Vagina (tissue), 2 donors: ENCODE measurements around the gene CRYGD. TPM values are rescaled to one million over a fixed set of nuclear protein-coding genes. Genes with fewer than 3 reads are reported as not detected.

ENCODE experiments used
- DNase-seq, 2 donors: peaks; one replicate each; pipeline ENCODE4 v3.0.0-alpha.2; 2017; ENCODE audit errors: extremely low spot score in 2 of 2
- H3K27ac ChIP-seq: fragments of 200-600 bp; sonication (generic); one replicate; pipeline ENCODE4 v1.5.1; 2019
- H3K27me3 ChIP-seq: fragments of 200-600 bp; sonication (generic); one replicate; pipeline ENCODE4 v1.5.1; 2019
- H3K36me3 ChIP-seq, 2 donors: fragments of 200-600 bp; sonication (generic); one replicate each; pipeline ENCODE4 v1.5.1; 2017 to 2019
- H3K4me1 ChIP-seq: fragments of 200-600 bp; sonication (generic); one replicate; pipeline ENCODE4 v1.5.1; 2019
- H3K4me3 ChIP-seq, 2 donors: fragments of 200-600 bp; sonication (generic); 1 replicate in 1 of 2; 2 replicates in 1 of 2; pipeline ENCODE4 v1.5.1; 2016 to 2019
- H3K9me3 ChIP-seq: fragments of 200-600 bp; sonication (generic); one replicate; pipeline ENCODE4 v1.5.1; 2019
- POLR2A ChIP-seq, 2 donors: fragments of 450-650 bp; IDR thresholded peaks; one replicate each; pipeline ENCODE4 v1.6.1; 2017; ENCODE audit warnings: antibody characterized with exemption in 2 of 2, mild to moderate bottlenecking in 2 of 2, moderate library complexity in 2 of 2
- POLR2AphosphoS5 ChIP-seq, 2 donors: sonication (generic); formaldehyde crosslinking; IDR thresholded peaks; one replicate each; pipeline ENCODE4 v1.9.0; 2017; ENCODE audit warnings: antibody characterized with exemption in 2 of 2, mild to moderate bottlenecking in 2 of 2, low read depth in 1 of 2; ENCODE audit not compliant: insufficient read depth in 1 of 2
- intact Hi-C: fragments of 100-400 bp; cut with DNase I; formaldehyde crosslinking; loops from one replicate; pipeline ENCODE4 v1.15.1; 2023
- total RNA-seq: library from RNA; depleted of rRNA; stranded (reverse); fragments of >200 nt; gene quantifications from one replicate; pipeline ENCODE4 v1.2.3, GENCODE V29; 2016
- TF ChIP-seq, protein P1 (sequence below), 3 experiments: fragments of 450-650 bp in 2 of 3; fragments of 200-600 bp in 1 of 3; sonication (generic) in 1 of 3; IDR thresholded peaks; one replicate each; pipeline ENCODE4 v1.5.1; 2017 to 2019; ENCODE audit warnings: antibody characterized with exemption in 3 of 3, mild to moderate bottlenecking in 2 of 3, moderate library complexity in 2 of 3

Gene CRYGD
- total RNA-seq, 1 donor from 2014 or later = not detected

DNA sequence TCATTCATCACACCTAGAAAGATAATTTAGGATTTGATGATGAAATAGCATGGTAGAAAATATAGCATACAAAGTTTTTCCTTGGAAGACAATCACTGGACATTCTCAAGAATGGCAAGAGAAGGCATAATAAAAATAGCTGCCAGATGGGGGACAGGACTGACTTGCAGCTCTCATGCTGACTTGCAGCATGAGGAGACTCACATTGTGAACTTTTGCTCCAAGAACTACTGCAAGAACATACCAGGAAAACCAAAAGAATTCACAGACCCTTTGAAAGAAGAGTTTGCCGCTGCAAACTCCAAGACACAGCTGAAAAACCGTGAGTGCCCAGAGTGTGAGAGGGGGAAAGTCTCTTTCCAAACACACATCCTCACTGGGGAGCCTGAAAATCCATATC is 47.0 kb downstream of the CRYGD start:
- Histone ChIP-seq H3K27ac (no peak overlapping the region), H3K4me3 (no peak overlapping the region), H3K27me3 (no peaks in the 10 kb centered on the region), H3K36me3 (no peaks in the 10 kb centered on the region), H3K4me1 (no peaks in the 10 kb centered on the region), H3K9me3 (no peaks in the 10 kb centered on the region)
- TF ChIP-seq, protein P1, sequence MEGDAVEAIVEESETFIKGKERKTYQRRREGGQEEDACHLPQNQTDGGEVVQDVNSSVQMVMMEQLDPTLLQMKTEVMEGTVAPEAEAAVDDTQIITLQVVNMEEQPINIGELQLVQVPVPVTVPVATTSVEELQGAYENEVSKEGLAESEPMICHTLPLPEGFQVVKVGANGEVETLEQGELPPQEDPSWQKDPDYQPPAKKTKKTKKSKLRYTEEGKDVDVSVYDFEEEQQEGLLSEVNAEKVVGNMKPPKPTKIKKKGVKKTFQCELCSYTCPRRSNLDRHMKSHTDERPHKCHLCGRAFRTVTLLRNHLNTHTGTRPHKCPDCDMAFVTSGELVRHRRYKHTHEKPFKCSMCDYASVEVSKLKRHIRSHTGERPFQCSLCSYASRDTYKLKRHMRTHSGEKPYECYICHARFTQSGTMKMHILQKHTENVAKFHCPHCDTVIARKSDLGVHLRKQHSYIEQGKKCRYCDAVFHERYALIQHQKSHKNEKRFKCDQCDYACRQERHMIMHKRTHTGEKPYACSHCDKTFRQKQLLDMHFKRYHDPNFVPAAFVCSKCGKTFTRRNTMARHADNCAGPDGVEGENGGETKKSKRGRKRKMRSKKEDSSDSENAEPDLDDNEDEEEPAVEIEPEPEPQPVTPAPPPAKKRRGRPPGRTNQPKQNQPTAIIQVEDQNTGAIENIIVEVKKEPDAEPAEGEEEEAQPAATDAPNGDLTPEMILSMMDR (IDR thresholded peaks at IDR 0.05) = no peak
- TF ChIP-seq POLR2AphosphoS5 (IDR thresholded peaks at IDR 0.05; ENCODE audit: insufficient read depth in 1 of 2, low read depth in 1 of 2) = no peak
- TF ChIP-seq POLR2A (IDR thresholded peaks at IDR 0.05) = no peak
- intact Hi-C loops = loop anchor here (10.0 kb wide), 1 partner anchor 332 kb away; no protein-coding TSS in a partner anchor
- no peak for DNase-seq

DNA sequence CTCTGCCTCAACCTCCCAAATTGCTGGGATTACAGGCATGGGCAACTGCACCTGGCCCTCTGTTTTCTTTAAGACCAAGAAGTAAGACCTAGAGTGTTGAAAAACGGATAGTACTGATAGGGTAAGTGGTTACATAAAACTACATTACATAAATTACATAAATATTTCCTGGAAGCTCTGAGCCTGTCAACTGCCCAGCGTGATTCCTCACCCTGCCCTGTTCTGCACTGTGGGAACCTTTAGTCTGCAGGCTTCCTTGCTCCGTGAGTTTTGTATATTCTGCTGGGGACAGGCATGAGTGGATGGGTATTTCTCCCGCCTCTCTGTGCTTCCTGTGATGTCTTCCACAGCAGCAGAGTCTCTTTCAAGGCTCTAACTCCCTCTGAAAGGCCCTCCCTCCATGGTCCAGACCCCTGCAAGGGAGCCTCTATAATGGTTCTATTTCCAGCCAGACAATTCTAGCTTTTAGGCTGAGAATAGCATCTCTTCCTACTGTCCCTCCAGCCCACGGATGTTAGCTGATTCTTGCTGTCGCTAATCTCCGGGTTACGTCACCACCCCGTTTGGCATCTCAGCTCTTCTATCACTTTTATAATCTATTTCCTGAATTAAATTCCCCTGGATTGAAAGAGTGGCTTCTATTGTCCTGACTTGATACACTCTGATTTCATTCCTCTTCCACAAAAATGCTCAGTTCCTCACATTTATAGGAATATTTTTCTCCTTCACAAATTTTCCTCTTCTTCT is 49.5 kb downstream of the CRYGD start:
- no peak for TF ChIP-seq POLR2AphosphoS5 (IDR thresholded peaks at IDR 0.05; ENCODE audit: insufficient read depth in 1 of 2, low read depth in 1 of 2)
- no peak for TF ChIP-seq POLR2A (IDR thresholded peaks at IDR 0.05)
- TF ChIP-seq, protein P1 (IDR thresholded peaks at IDR 0.05) = no peak

DNA sequence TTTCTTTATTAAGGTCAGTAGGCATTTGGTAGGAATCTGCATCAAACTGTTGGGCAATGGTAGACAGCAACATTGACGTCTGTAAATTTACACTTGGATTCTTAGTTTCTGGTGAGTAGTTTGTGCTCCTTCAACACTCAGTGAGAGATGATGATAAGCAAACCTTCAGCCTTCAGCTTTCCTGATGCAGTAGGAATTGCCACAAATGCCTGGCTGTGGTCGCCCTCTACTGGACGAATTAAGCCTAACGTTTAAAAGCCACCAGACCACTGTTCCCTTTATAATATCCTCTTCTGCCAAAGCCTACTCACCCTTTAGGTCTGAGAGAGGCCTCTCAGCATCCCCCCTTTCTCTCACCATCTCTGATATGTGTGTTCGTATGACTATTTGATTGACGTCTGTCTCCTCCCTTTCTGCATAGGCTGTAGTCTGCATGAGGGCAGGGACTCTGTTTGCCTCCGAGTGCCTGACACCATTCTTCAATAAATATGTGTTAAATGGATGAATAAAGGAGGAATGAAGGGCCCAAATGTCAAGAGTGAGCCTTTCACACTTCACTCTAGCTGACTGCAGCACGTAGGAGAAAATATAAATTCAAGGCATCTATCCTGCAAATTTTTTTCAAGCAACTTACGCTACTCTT is 52.0 kb downstream of the CRYGD start:
- Histone ChIP-seq H3K27me3 (no peaks in the 10 kb centered on the region), H3K4me1 (no peaks in the 10 kb centered on the region), H3K9me3 (no peaks in the 10 kb centered on the region), H3K4me3 (no peak overlapping the region), H3K36me3 (no peaks in the 10 kb centered on the region), H3K27ac (no peak overlapping the region)
- TF ChIP-seq POLR2AphosphoS5 (IDR thresholded peaks at IDR 0.05; ENCODE audit: insufficient read depth in 1 of 2, low read depth in 1 of 2) = no peak
- TF ChIP-seq, protein P1 (IDR thresholded peaks at IDR 0.05) = peak; percentile 52 to 66 (median 52)
- intact Hi-C loops = loop anchor here (10.0 kb wide), 1 partner anchor 328 kb away; no protein-coding TSS in a partner anchor
- no peak for DNase-seq

More for the DNA sequence above, 49.5 kb downstream of the CRYGD start:
- no peak for DNase-seq
- no peaks in the 10 kb centered on the region for H3K9me3 ChIP-seq
- no peak overlapping the region for H3K4me3 ChIP-seq
- no peak overlapping the region for H3K27ac ChIP-seq
- no peaks in the 10 kb centered on the region for H3K4me1 ChIP-seq
- intact Hi-C loops = loop anchor here (10.0 kb wide), 1 partner anchor 330 kb away; no protein-coding TSS in a partner anchor
- no peaks in the 10 kb centered on the region for H3K27me3 ChIP-seq
- H3K36me3 ChIP-seq = no peaks in the 10 kb centered on the region

Other genes with a start within 250 kb of the CRYGD start
- 21.4 TPM for gene PLEKHM3, start 99.0 kb downstream of the CRYGD start, total RNA-seq
- gene CRYGC, start 5.3 kb upstream of the CRYGD start, total RNA-seq = not detected
- not detected for gene CRYGB, start 21.6 kb upstream of the CRYGD start, total RNA-seq
- not detected for gene CRYGA, start 39.1 kb upstream of the CRYGD start, total RNA-seq
- not detected for gene C2orf80, start 65.5 kb upstream of the CRYGD start, total RNA-seq
- gene IDH1, start 130.5 kb upstream of the CRYGD start, total RNA-seq = 47.4 TPM
- gene PIKFYVE, start 141.7 kb upstream of the CRYGD start, total RNA-seq = 18.7 TPM